Kidney (tissue), 14 donors: Measurements from ENCODE around the gene RSU1. TPM values are rescaled to one million over a fixed set of nuclear protein-coding genes. Genes with fewer than 3 reads are reported as not detected.
"Not testable (repeated sequence)": the region's sequence is repeated elsewhere in the genome, so short reads cannot be mapped to it uniquely, and the experiment has no call there.

Source experiments
- DNase-seq, 5 donors: peaks; one replicate each; pipeline ENCODE4 v3.0.0-alpha.2; 2013 to 2020
- FAIRE-seq: peaks from 2 replicates; lab custom pipeline; 2012; peaks lifted over from hg19 to GRCh38; lab: Jason Lieb, UNC
- H3K27ac ChIP-seq, 2 donors: one replicate each; pipeline ENCODE4 v1.7.0; 2013; ENCODE audit warnings: low read depth in 2 of 2, low read length in 2 of 2, inconsistent platforms in 1 of 2
- H3K27me3 ChIP-seq: one replicate; pipeline ENCODE4 v1.7.1; 2013; ENCODE audit warnings: low read length, inconsistent platforms; ENCODE audit not compliant: control insufficient read depth, insufficient read depth
- H3K36me3 ChIP-seq, 3 donors: one replicate each; pipeline versions ENCODE4 v1.7.0 to v1.7.1; 2013; ENCODE audit warnings: low read length in 3 of 3, control low read depth in 1 of 3, inconsistent platforms in 1 of 3; ENCODE audit not compliant: insufficient read depth in 3 of 3, control insufficient read depth in 2 of 3
- H3K4me1 ChIP-seq, 3 donors: one replicate each; pipeline versions ENCODE4 v1.7.0 to v1.7.1; 2013; ENCODE audit warnings: low read length in 3 of 3, inconsistent platforms in 1 of 3, low read depth in 1 of 3; ENCODE audit not compliant: control insufficient read depth in 2 of 3, insufficient read depth in 2 of 3
- H3K4me3 ChIP-seq, 3 donors: one replicate each; pipeline versions ENCODE4 v1.7.0 to v1.8.1; 2013; ENCODE audit warnings: low read length in 3 of 3, control low read depth in 1 of 3, inconsistent platforms in 1 of 3
- H3K9ac ChIP-seq, 3 donors: one replicate each; pipeline versions ENCODE4 v1.7.0 to v1.7.1; 2013; ENCODE audit warnings: low read length in 3 of 3, control low read depth in 1 of 3, inconsistent platforms in 1 of 3
- H3K9me3 ChIP-seq, 3 donors: one replicate each; pipeline versions ENCODE4 v1.7.0 to v1.7.1; 2013; ENCODE audit warnings: low read length in 3 of 3, control low read depth in 1 of 3, inconsistent platforms in 1 of 3; ENCODE audit not compliant: control insufficient read depth in 2 of 3, insufficient read depth in 1 of 3
- intact Hi-C: fragments of 100-400 bp; cut with DNase I; formaldehyde crosslinking; loops from one replicate; pipeline ENCODE4 v1.11.1; 2022
- polyA plus RNA-seq: library from polyadenylated mRNA; stranded (reverse); fragments of 350-450 nt; fragmentation: Illumina TruSeq; extraction: RNeasy Lipid Tissue Mini Kit (QIAGEN cat#74804); gene quantifications from one replicate; pipeline ENCODE4 v1.2.3, GENCODE V29; 2014; ENCODE audit warnings: low read depth, low replicate concordance; ENCODE audit not compliant: insufficient read depth
- total RNA-seq: library from RNA; stranded (reverse); fragmentation: NEBNext Ultra II Directional; extraction: Animal tissue kit (Norgen Biotek cat#: 25700); gene quantifications from one replicate; pipeline ENCODE4 v1.2.1, GENCODE V29; 2021
- TF ChIP-seq, protein P1 (sequence below): IDR thresholded peaks from 3 replicates; pipeline ENCODE4 v1.5.1; 2012; ENCODE audit warnings: mild to moderate bottlenecking, moderate library complexity, borderline replicate concordance; ENCODE audit not compliant: insufficient read depth; ENCODE audit errors: extremely low read depth
- donor health status: control.
- donor health status: control.
- donor health status: control.
- donor health status: control.
- donor health status: control.
- donor health status: DM: yes; HTN: yes; CAD: no.
- donor health status: Normal renal cell carcinoma (clear cell type).

RSU1 gene
- total and polyA plus RNA-seq, 2 donors from 2014 or later = 44.6 to 72.4 TPM

DNA sequence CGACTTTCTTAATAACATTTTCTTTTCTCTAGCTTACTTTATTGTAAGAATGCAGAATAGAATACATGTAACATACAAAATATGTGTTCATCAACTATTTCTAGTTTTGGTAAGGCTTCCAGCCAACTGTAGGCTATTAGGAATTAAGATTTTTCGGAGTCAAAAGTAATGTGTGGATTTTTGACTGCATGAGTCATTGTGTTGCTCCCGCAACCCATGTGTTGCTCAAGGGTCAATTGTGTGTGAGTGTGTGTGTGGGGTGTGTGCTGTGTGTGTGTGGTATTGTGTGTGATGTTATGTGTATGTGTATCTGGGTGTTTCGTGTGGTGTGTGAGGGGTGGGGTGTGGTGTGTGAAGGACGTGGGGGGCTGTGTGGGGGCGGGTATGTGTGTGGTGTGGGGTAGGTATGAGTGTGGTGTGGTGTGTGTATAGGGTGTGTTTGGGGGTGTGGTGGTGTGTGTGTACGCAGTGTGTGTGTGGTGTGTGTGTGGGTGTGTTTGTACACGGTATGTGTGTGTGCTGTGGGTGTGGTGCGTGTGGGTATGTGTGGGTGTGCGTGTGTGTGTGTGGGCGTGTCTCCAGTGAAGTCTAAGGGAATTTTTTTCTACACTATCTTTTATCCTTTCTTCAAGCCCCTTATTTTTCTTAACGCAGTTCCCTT is 60.5 kb downstream of the RSU1 start:
- Histone ChIP-seq H3K36me3 (peaks cover 0 to 6% (median 1%) of the 10 kb centered on the region in 3 donors), H3K4me3 (no peak overlapping the region), H3K27me3 (no peaks in the 10 kb centered on the region), H3K9me3 (no peaks in the 10 kb centered on the region), H3K4me1 (no peaks in the 10 kb centered on the region), H3K9ac (no peak overlapping the region), H3K27ac (no peak overlapping the region)
- TF ChIP-seq, protein P1, sequence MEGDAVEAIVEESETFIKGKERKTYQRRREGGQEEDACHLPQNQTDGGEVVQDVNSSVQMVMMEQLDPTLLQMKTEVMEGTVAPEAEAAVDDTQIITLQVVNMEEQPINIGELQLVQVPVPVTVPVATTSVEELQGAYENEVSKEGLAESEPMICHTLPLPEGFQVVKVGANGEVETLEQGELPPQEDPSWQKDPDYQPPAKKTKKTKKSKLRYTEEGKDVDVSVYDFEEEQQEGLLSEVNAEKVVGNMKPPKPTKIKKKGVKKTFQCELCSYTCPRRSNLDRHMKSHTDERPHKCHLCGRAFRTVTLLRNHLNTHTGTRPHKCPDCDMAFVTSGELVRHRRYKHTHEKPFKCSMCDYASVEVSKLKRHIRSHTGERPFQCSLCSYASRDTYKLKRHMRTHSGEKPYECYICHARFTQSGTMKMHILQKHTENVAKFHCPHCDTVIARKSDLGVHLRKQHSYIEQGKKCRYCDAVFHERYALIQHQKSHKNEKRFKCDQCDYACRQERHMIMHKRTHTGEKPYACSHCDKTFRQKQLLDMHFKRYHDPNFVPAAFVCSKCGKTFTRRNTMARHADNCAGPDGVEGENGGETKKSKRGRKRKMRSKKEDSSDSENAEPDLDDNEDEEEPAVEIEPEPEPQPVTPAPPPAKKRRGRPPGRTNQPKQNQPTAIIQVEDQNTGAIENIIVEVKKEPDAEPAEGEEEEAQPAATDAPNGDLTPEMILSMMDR = no peak
- no peak for DNase-seq
- no peak for FAIRE-seq
- intact Hi-C loops = no loop called here

GRCh38 chr10:16754765-16755164 is 62.5 kb downstream of the RSU1 start:
- H3K4me3 ChIP-seq = no peak overlapping the region
- no peak for FAIRE-seq
- H3K27me3 ChIP-seq = no peaks in the 10 kb centered on the region
- no peaks in the 10 kb centered on the region for H3K9me3 ChIP-seq
- H3K27ac ChIP-seq = no peak overlapping the region
- intact Hi-C loops = no loop called here
- H3K9ac ChIP-seq = no peak overlapping the region
- no peak for DNase-seq
- peaks cover 0 to 12% (median 10%) of the 10 kb centered on the region in 3 donors for H3K36me3 ChIP-seq
- no peaks in the 10 kb centered on the region for H3K4me1 ChIP-seq
- TF ChIP-seq, protein P1 = no peak

DNA sequence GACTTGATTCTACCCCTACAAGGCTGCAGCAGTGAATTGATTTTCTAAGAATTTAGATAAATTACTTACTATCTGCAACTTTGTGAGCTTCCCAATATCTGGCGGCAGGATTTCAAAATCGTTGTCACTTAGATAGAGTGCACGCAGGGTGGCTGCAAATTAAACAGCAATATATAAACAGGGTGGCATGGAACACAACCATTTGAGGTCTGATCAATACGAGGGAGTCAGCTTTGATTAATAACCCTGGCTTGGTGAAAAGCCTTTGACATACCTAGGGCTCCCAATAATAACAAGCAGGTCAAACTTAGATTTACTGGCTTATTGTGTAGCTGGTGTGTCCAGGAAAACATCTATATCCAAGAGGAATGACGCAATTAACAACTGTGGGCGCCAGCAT is 64.4 kb downstream of the RSU1 start:
- H3K27me3 ChIP-seq, DNase-seq, H3K4me1 ChIP-seq, H3K9ac ChIP-seq, H3K9me3 ChIP-seq, intact Hi-C loops, H3K4me3 ChIP-seq, FAIRE-seq, H3K27ac ChIP-seq: not testable (repeated sequence)
- peaks cover 0 to 15% (median 12%) of the 10 kb centered on the region in 3 donors for H3K36me3 ChIP-seq

GRCh38 chr10:16752099-16752498 is 65.1 kb downstream of the RSU1 start:
- H3K4me3 ChIP-seq = no peak overlapping the region
- TF ChIP-seq, protein P1 = no peak
- no peak overlapping the region for H3K9ac ChIP-seq
- DNase-seq (no peak), FAIRE-seq (no peak)
- no peaks in the 10 kb centered on the region for H3K4me1 ChIP-seq
- H3K27me3 ChIP-seq = no peaks in the 10 kb centered on the region
- peaks cover 0 to 15% (median 12%) of the 10 kb centered on the region in 3 donors for H3K36me3 ChIP-seq
- intact Hi-C loops = no loop called here
- H3K9me3 ChIP-seq = no peaks in the 10 kb centered on the region
- H3K27ac ChIP-seq = no peak overlapping the region
